H1 (cell line): ENCODE measurements around the gene TBC1D32. TPM values are rescaled to one million over a fixed set of nuclear protein-coding genes. Genes with fewer than 3 reads are reported as not detected.
"Not testable (repeated sequence)": the region's sequence is repeated elsewhere in the genome, so short reads cannot be mapped to it uniquely, and the experiment has no call there.

ENCODE experiments used
- CTCF ChIA-PET: fragments of 300-600 bp; sonication (Branson Sonifier 250); formaldehyde crosslinking; loops from one replicate; lab custom pipeline; 2021; ENCODE audit not compliant: partially characterized antibody; lab: Charles Lee
- POLR2A ChIA-PET: fragments of 300-600 bp; sonication (Branson Sonifier 250); formaldehyde crosslinking; loops from one replicate; lab custom pipeline; 2021; ENCODE audit warnings: inconsistent platforms; ENCODE audit not compliant: partially characterized antibody; lab: Charles Lee
- DNase-seq, 2 experiments: peaks; one replicate each; pipeline versions ENCODE4 v3.0.0 to v3.0.0-alpha.2; 2010 to 2022; ENCODE audit warnings: low spot score in 2 of 2, low read depth in 1 of 2, mixed read lengths in 1 of 2
- FAIRE-seq: peaks from 2 replicates; lab custom pipeline; 2011; peaks lifted over from hg19 to GRCh38; lab: Jason Lieb, UNC
- H2AFZ ChIP-seq: 2 replicates; pipeline ENCODE4 v1.8.1; 2012; ENCODE audit warnings: low read length, inconsistent platforms
- H2AK5ac ChIP-seq: 2 replicates; pipeline ENCODE4 v1.6.1; 2013; ENCODE audit warnings: low read depth, low read length
- H2BK120ac ChIP-seq: replicated peaks from 2 replicates; pipeline ENCODE3; 2013; ENCODE audit warnings: low read depth, low read length, inconsistent platforms
- H2BK12ac ChIP-seq: 2 replicates; pipeline ENCODE4 v1.6.1; 2013; ENCODE audit warnings: low read depth, low read length
- H2BK15ac ChIP-seq: 2 replicates; pipeline ENCODE4 v1.6.1; 2013; ENCODE audit warnings: low read length
- H2BK20ac ChIP-seq: 2 replicates; pipeline ENCODE4 v1.6.1; 2013; ENCODE audit warnings: low read length
- H2BK5ac ChIP-seq: 2 replicates; pipeline ENCODE4 v1.6.1; 2013; ENCODE audit warnings: low read depth, low read length
- H3K14ac ChIP-seq: 2 replicates; pipeline ENCODE4 v1.6.1; 2013; ENCODE audit warnings: inconsistent platforms; ENCODE audit not compliant: insufficient read length
- H3K18ac ChIP-seq: 2 replicates; pipeline ENCODE4 v1.6.1; 2013; ENCODE audit warnings: low read length; ENCODE audit errors: extremely low read depth
- H3K23ac ChIP-seq: 2 replicates; pipeline ENCODE4 v1.6.1; 2013; ENCODE audit warnings: inconsistent platforms; ENCODE audit not compliant: insufficient read length
- H3K23me2 ChIP-seq: 2 replicates; pipeline ENCODE4 v1.6.1; 2013; ENCODE audit warnings: low read depth, low read length
- H3K27ac ChIP-seq: 2 replicates; pipeline ENCODE4 v1.6.1; 2011; ENCODE audit warnings: low read depth, low read length, inconsistent platforms
- H3K27me3 ChIP-seq, 4 experiments: replicated peaks in 1 of 4; 1 replicate in 1 of 4; 2 replicates in 3 of 4; pipeline versions ENCODE4 v1.6.1 to v1.8.1; 2011 to 2013; ENCODE audit warnings: low read length in 3 of 4, mild to moderate bottlenecking in 3 of 4, inconsistent platforms in 2 of 4, mixed read lengths in 2 of 4, moderate library complexity in 1 of 4; ENCODE audit not compliant: control insufficient read depth in 3 of 4, insufficient read depth in 3 of 4; ENCODE audit errors: extremely low read depth in 1 of 4
- H3K36me3 ChIP-seq, 4 experiments: 2 replicates each; pipeline versions ENCODE4 v1.6.1 to v1.8.1; 2011 to 2013; ENCODE audit warnings: mild to moderate bottlenecking in 4 of 4, low read length in 3 of 4, moderate library complexity in 2 of 4, control low read depth in 1 of 4, inconsistent platforms in 1 of 4; ENCODE audit not compliant: insufficient read depth in 4 of 4, control insufficient read depth in 2 of 4
- H3K4ac ChIP-seq: replicated peaks from 2 replicates; pipeline ENCODE3; 2013; ENCODE audit warnings: low read length, low read depth, mixed read lengths, inconsistent platforms; ENCODE audit not compliant: insufficient read length
- H3K4me1 ChIP-seq, 4 experiments: replicated peaks in 1 of 4; 1 replicate in 1 of 4; 2 replicates in 3 of 4; pipeline versions ENCODE4 v1.6.1 to v1.8.1; 2011 to 2013; ENCODE audit warnings: low read length in 3 of 4, inconsistent platforms in 2 of 4, mixed read lengths in 1 of 4; ENCODE audit not compliant: insufficient read depth in 4 of 4, control insufficient read depth in 3 of 4
- H3K4me2 ChIP-seq, 2 experiments: 2 replicates each; pipeline versions ENCODE4 v1.6.1 to v1.8.1; 2011 to 2013; ENCODE audit warnings: low read depth in 2 of 2, low read length in 2 of 2, control low read depth in 1 of 2, inconsistent platforms in 1 of 2, mild to moderate bottlenecking in 1 of 2; ENCODE audit not compliant: insufficient read depth in 1 of 2
- H3K4me3 ChIP-seq, 4 experiments: fragments of 200-600, 300-600 bp in 1 of 4; sonication (generic), shearing (Covaris generic), sonication (Bioruptor Twin) in 1 of 4; 2 replicates each; pipeline versions ENCODE4 v1.5.1 to v1.8.1; 2011 to 2016; ENCODE audit warnings: low read length in 4 of 4, low read depth in 3 of 4, control low read depth in 2 of 4, inconsistent platforms in 2 of 4, mild to moderate bottlenecking in 2 of 4, mixed read lengths in 1 of 4, moderate library complexity in 1 of 4; ENCODE audit not compliant: insufficient read depth in 2 of 4; ENCODE audit errors: extremely low read depth in 1 of 4
- H3K56ac ChIP-seq: replicated peaks from 2 replicates; pipeline ENCODE3; 2013; ENCODE audit warnings: low read depth, mild to moderate bottlenecking, mixed read lengths, low read length, inconsistent platforms; ENCODE audit not compliant: insufficient read length
- H3K79me1 ChIP-seq: 2 replicates; pipeline ENCODE4 v1.6.1; 2013; ENCODE audit warnings: low read depth, low read length, control low read depth
- H3K79me2 ChIP-seq, 2 experiments: 2 replicates each; pipeline versions ENCODE4 v1.6.1 to v1.8.1; 2012 to 2013; ENCODE audit warnings: low read length in 2 of 2, mild to moderate bottlenecking in 2 of 2, inconsistent platforms in 1 of 2; ENCODE audit not compliant: insufficient read depth in 2 of 2, control insufficient read depth in 1 of 2
- H3K9ac ChIP-seq, 4 experiments: replicated peaks in 1 of 4; 1 replicate in 1 of 4; 2 replicates in 3 of 4; pipeline versions ENCODE4 v1.6.1 to v1.8.1; 2011 to 2013; ENCODE audit warnings: low read depth in 3 of 4, low read length in 3 of 4, control low read depth in 2 of 4, mild to moderate bottlenecking in 2 of 4, moderate library complexity in 2 of 4, inconsistent platforms in 1 of 4; ENCODE audit errors: extremely low read depth in 1 of 4
- H3K9me3 ChIP-seq, 2 experiments: 2 replicates each; pipeline versions ENCODE4 v1.6.1 to v1.8.1; 2012 to 2013; ENCODE audit warnings: mild to moderate bottlenecking in 2 of 2, moderate library complexity in 2 of 2, control low read depth in 1 of 2, inconsistent platforms in 1 of 2, low read depth in 1 of 2, low read length in 1 of 2, mixed read lengths in 1 of 2; ENCODE audit not compliant: insufficient read depth in 2 of 2
- H4K20me1 ChIP-seq, 2 experiments: replicated peaks in 1 of 2; 2 replicates each; pipeline versions ENCODE3 to v1.8.1; 2011 to 2013; ENCODE audit warnings: inconsistent platforms in 2 of 2, low read length in 2 of 2, mild to moderate bottlenecking in 1 of 2; ENCODE audit not compliant: insufficient read depth in 2 of 2, control insufficient read depth in 1 of 2
- H4K5ac ChIP-seq: 2 replicates; pipeline ENCODE4 v1.6.1; 2013; ENCODE audit warnings: low read length, low read depth, mixed read lengths, inconsistent platforms; ENCODE audit not compliant: insufficient read length
- H4K8ac ChIP-seq: 2 replicates; pipeline ENCODE4 v1.8.0; 2013; ENCODE audit warnings: mild to moderate bottlenecking, moderate library complexity, low read length, inconsistent platforms; ENCODE audit not compliant: insufficient read depth; ENCODE audit errors: extremely low read depth
- H4K91ac ChIP-seq: replicated peaks from 2 replicates; pipeline ENCODE3; 2013; ENCODE audit warnings: low read length, mixed read lengths, inconsistent platforms; ENCODE audit not compliant: insufficient read length
- WGBS, 2 experiments: shearing (Covaris generic) in 1 of 2; methylation state at CpG; one replicate each; pipeline versions ENCODE4 v1.1.6 to v1.1.7; 2013 to 2015; ENCODE audit warnings: low lambda C conversion rate in 2 of 2, mixed read lengths in 2 of 2, inconsistent platforms in 1 of 2, low coverage in 1 of 2, missing lambda C conversion rate in 1 of 2; ENCODE audit not compliant: insufficient replicate concordance in 2 of 2, insufficient coverage in 1 of 2, insufficient read length in 1 of 2; ENCODE audit errors: extremely low coverage in 1 of 2, missing lambda C conversion rate in 1 of 2; 5-methylcytosine and 5-hydroxymethylcytosine counted together
- polyA plus RNA-seq, 7 experiments: library from polyadenylated mRNA; depleted of rRNA in 3 of 7; stranded (reverse) in 5 of 7; unstranded in 2 of 7; fragments of >200 nt in 5 of 7; fragments of 200-250 nt in 2 of 7; gene quantifications; 1 replicate in 5 of 7; 2 replicates in 1 of 7; 4 replicates in 1 of 7; pipeline versions ENCODE4 v1.2.1 to v1.2.3, GENCODE V29; 2011 to 2013; ENCODE audit warnings: missing spikeins in 2 of 7, mixed read lengths in 2 of 7
- total RNA-seq: library from RNA; stranded (reverse); fragmentation: NEBNext Ultra II Directional; extraction: Animal tissue kit (Norgen Biotek cat#: 25700); gene quantifications from 2 replicates; pipeline ENCODE4 v1.2.1, GENCODE V29; 2021

The TBC1D32 gene
- total and polyA plus RNA-seq, 2 of the 8 experiments (the other 6 are each of a cell fraction or from before 2014, with no cell fraction given), result 5.3 to 7.1 TPM

GRCh38 chr6:121043706-121044105 is 290.6 kb downstream of the TBC1D32 start:
- H2BK12ac ChIP-seq, H4K8ac ChIP-seq, H3K56ac ChIP-seq, H3K4me3 ChIP-seq, H2BK15ac ChIP-seq, H3K4me2 ChIP-seq, DNase-seq, H3K9me3 ChIP-seq, H3K4ac ChIP-seq, POLR2A ChIA-PET, H2BK5ac ChIP-seq, H2BK120ac ChIP-seq, H3K18ac ChIP-seq, H2AFZ ChIP-seq, H4K91ac ChIP-seq, H4K20me1 ChIP-seq, FAIRE-seq, H3K79me2 ChIP-seq, H3K23ac ChIP-seq, H3K14ac ChIP-seq, H3K36me3 ChIP-seq, H4K5ac ChIP-seq, H2BK20ac ChIP-seq, H2AK5ac ChIP-seq, H3K27me3 ChIP-seq, H3K27ac ChIP-seq, H3K79me1 ChIP-seq, H3K4me1 ChIP-seq, H3K23me2 ChIP-seq, H3K9ac ChIP-seq: not testable (repeated sequence)
- CTCF ChIA-PET, result interaction anchor here (0.6 to 2.1 kb wide), 5 partner anchors 8 to 688 kb away, joined by 3 to 7 read pairs (median 4); no protein-coding TSS in a partner anchor
- 84% methylated on average over 8 of the region's 8 CpGs; no CpG with 5 or more reads in 1 of the 2 experiments for WGBS, 2 experiments

DNA sequence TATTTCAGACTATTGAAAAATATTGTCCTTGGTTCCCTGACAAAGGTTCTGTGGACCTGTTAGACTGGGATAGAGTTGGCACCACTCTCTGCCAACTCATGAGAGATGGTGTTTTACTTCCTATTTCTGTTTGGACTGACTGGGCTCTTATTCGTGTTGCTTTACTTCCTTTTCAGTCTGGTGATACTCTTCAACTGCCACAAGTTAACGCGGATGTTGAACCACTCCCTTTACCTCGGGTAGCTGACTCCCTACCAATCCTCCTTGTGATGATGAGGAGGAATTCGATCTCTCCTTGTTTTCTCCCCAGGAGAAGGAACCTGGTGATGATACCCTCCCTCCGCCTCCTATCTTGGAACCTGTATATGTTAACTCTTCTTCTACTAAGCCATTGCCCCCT is 291.1 kb downstream of the TBC1D32 start:
- H3K79me1 ChIP-seq, H3K27ac ChIP-seq, H3K27me3 ChIP-seq, H2AFZ ChIP-seq, FAIRE-seq, H2BK20ac ChIP-seq, H3K56ac ChIP-seq, H2BK12ac ChIP-seq, POLR2A ChIA-PET, H2BK120ac ChIP-seq, H3K23ac ChIP-seq, H3K9ac ChIP-seq, H3K23me2 ChIP-seq, H3K36me3 ChIP-seq, H3K4me3 ChIP-seq, H3K14ac ChIP-seq, H3K4me2 ChIP-seq, H4K5ac ChIP-seq, H4K20me1 ChIP-seq, DNase-seq, H3K18ac ChIP-seq, H3K4ac ChIP-seq, H2AK5ac ChIP-seq, H2BK5ac ChIP-seq, H4K8ac ChIP-seq, H3K9me3 ChIP-seq, H4K91ac ChIP-seq, H3K79me2 ChIP-seq, H2BK15ac ChIP-seq, H3K4me1 ChIP-seq: not testable (repeated sequence)
- CTCF ChIA-PET, result interaction anchor here (1.0 to 2.1 kb wide), 4 partner anchors 8 to 261 kb away, joined by 3 to 7 read pairs (median 5); no protein-coding TSS in a partner anchor
- 92% methylated on average over 6 of the region's 6 CpGs; no CpG with 5 or more reads in 1 of the 2 experiments for WGBS, 2 experiments
